Natural killer cell (primary cell): ENCODE results near the gene C21orf91. TPM values are rescaled to one million over a fixed set of nuclear protein-coding genes. Genes with fewer than 3 reads are reported as not detected.

ENCODE experiments used
- ATAC-seq, 3 donors: fragments of 150-1000 bp in 2 of 3; fragments of 200-7000 bp in 1 of 3; cut with Tn5 transposase; 1 replicate in 1 of 3; 2 replicates in 2 of 3; pipeline ENCODE4 v1.10.0; 2021; ENCODE audit warnings: mild to moderate bottlenecking in 2 of 3, moderate library complexity in 2 of 3
- DNase-seq, 2 donors: peaks; one replicate each; pipeline versions ENCODE4 v3.0.0 to v3.0.0-alpha.2; 2013 to 2021; ENCODE audit warnings: mixed read lengths in 1 of 2
- H3K27ac ChIP-seq: one replicate; pipeline ENCODE4 v1.5.1; 2013; ENCODE audit warnings: mild to moderate bottlenecking, low read length
- H3K27me3 ChIP-seq: one replicate; pipeline ENCODE4 v1.6.1; 2013; ENCODE audit warnings: low read length; ENCODE audit not compliant: control insufficient read depth, insufficient read depth
- H3K36me3 ChIP-seq: one replicate; pipeline ENCODE4 v1.6.1; 2013; ENCODE audit warnings: low read length; ENCODE audit not compliant: control insufficient read depth, insufficient read depth
- H3K4me1 ChIP-seq: one replicate; pipeline ENCODE4 v1.6.1; 2013; ENCODE audit warnings: low read length; ENCODE audit not compliant: control insufficient read depth, insufficient read depth
- H3K4me3 ChIP-seq: one replicate; pipeline ENCODE4 v1.5.1; 2013; ENCODE audit warnings: low read length
- H3K9me3 ChIP-seq: one replicate; pipeline ENCODE4 v1.6.1; 2013; ENCODE audit warnings: low read length; ENCODE audit not compliant: control insufficient read depth, insufficient read depth
- H3K27ac Mint-ChIP-seq, 2 donors: one replicate each; pipeline ENCODE4 v1.8.0; 2022; ENCODE audit warnings: mild to moderate bottlenecking in 2 of 2, mixed read lengths in 2 of 2, moderate library complexity in 1 of 2
- H3K27me3 Mint-ChIP-seq, 2 donors: one replicate each; pipeline ENCODE4 v1.8.0; 2022; ENCODE audit warnings: low read depth in 2 of 2, mixed read lengths in 2 of 2
- H3K36me3 Mint-ChIP-seq: one replicate; pipeline ENCODE4 v1.8.0; 2022; ENCODE audit warnings: mixed read lengths
- H3K4me1 Mint-ChIP-seq, 2 donors: one replicate each; pipeline ENCODE4 v1.8.0; 2022; ENCODE audit warnings: mixed read lengths in 2 of 2
- H3K4me3 Mint-ChIP-seq: one replicate; pipeline ENCODE4 v1.8.0; 2022; ENCODE audit warnings: mild to moderate bottlenecking, moderate library complexity, mixed read lengths
- H3K9me3 Mint-ChIP-seq, 2 donors: one replicate each; pipeline ENCODE4 v1.8.0; 2022; ENCODE audit warnings: mixed read lengths in 2 of 2
- CTCF ChIP-seq: fragments of 200-600 bp; IDR thresholded peaks from one replicate; pipeline ENCODE4 v1.8.0; 2022; ENCODE audit warnings: antibody characterized with exemption
- WGBS: methylation state at CpG from one replicate; pipeline ENCODE4 v1.1.7; 2013; ENCODE audit warnings: missing lambda C conversion rate; ENCODE audit not compliant: insufficient coverage; 5-methylcytosine and 5-hydroxymethylcytosine counted together
- intact Hi-C: fragments of 100-400 bp; cut with micrococcal nuclease; formaldehyde crosslinking; loops from one replicate; pipeline ENCODE4 v1.14.2; 2022
- total RNA-seq, 4 donors: library from RNA; stranded (reverse); fragments of 120-200 nt in 1 of 4; gene quantifications; one replicate each; pipeline versions ENCODE4 v1.2.3 to v1.2.4, GENCODE V29; 2013 to 2022

C21orf91 gene
- total RNA-seq, 3 donors from 2014 or later (not counting 1 experiment from before 2014, with no cell fraction given) = 40.9 to 59.4 (median 46.4) TPM

GRCh38 chr21:17789656-17790055, 29.5 kb downstream of the C21orf91 start:
- Mint-ChIP-seq H3K27ac (peak overlapping the region; percentile 91 to 94), H3K4me1 (peaks cover 48 to 74% of the 10 kb centered on the region in 2 donors), H3K36me3 (peaks cover 13% of the 10 kb centered on the region), H3K27me3 (no peaks in the 10 kb centered on the region), H3K9me3 (no peaks in the 10 kb centered on the region), H3K4me3 (peak overlapping the region; percentile 71)
- DNase-seq (peak in 1 of 2 donors; percentile 42), ATAC-seq (peak in 2 of 3 donors; percentile 10 to 35)
- intact Hi-C loops = no loop called here
- H3K4me1 ChIP-seq = peaks cover 26% of the 10 kb centered on the region
- H3K27ac ChIP-seq = peak overlapping the region; percentile 73
- 7% methylated on average over 3 of the region's 3 CpGs for WGBS
- H3K27me3 ChIP-seq = no peaks in the 10 kb centered on the region
- peaks cover 17% of the 10 kb centered on the region for H3K36me3 ChIP-seq
- no peak for TF ChIP-seq CTCF
- H3K9me3 ChIP-seq = no peaks in the 10 kb centered on the region
- H3K4me3 ChIP-seq = no peak overlapping the region

GRCh38 chr21:17789069-17789468, 30.1 kb downstream of the C21orf91 start:
- no peaks in the 10 kb centered on the region for H3K27me3 Mint-ChIP-seq
- H3K4me3 ChIP-seq = no peak overlapping the region
- no peaks in the 10 kb centered on the region for H3K9me3 Mint-ChIP-seq
- H3K4me1 Mint-ChIP-seq = peaks cover 54 to 75% of the 10 kb centered on the region in 2 donors
- peak overlapping the region; percentile 91 to 94 for H3K27ac Mint-ChIP-seq
- peaks cover 13% of the 10 kb centered on the region for H3K36me3 ChIP-seq
- DNase-seq = peak in 1 of 2 donors; percentile 32
- intact Hi-C loops = no loop called here
- peaks cover 25% of the 10 kb centered on the region for H3K4me1 ChIP-seq
- ATAC-seq = peak in 1 of 3 donors; percentile 3
- H3K27me3 ChIP-seq = no peaks in the 10 kb centered on the region
- H3K4me3 Mint-ChIP-seq = peak overlapping the region; percentile 79
- peaks cover 13% of the 10 kb centered on the region for H3K36me3 Mint-ChIP-seq
- no peaks in the 10 kb centered on the region for H3K9me3 ChIP-seq
- no peak for TF ChIP-seq CTCF
- peak overlapping the region; percentile 73 for H3K27ac ChIP-seq
- no CpG with 5 or more reads among the region's 3 CpGs for WGBS

GRCh38 chr21:17786851-17787181, 32.3 kb downstream of the C21orf91 start:
- peaks cover 70 to 86% of the 10 kb centered on the region in 2 donors for H3K4me1 Mint-ChIP-seq
- peak overlapping the region; percentile 91 to 92 for H3K27ac Mint-ChIP-seq
- H3K9me3 Mint-ChIP-seq = no peaks in the 10 kb centered on the region
- no peaks in the 10 kb centered on the region for H3K9me3 ChIP-seq
- H3K4me3 ChIP-seq = no peak overlapping the region
- TF ChIP-seq CTCF = no peak
- H3K4me3 Mint-ChIP-seq = no peak overlapping the region
- intact Hi-C loops = no loop called here
- no peak for DNase-seq
- H3K27me3 ChIP-seq = no peaks in the 10 kb centered on the region
- peaks cover 13% of the 10 kb centered on the region for H3K36me3 Mint-ChIP-seq
- H3K4me1 ChIP-seq = peaks cover 33% of the 10 kb centered on the region
- H3K27ac ChIP-seq = no peak overlapping the region
- H3K36me3 ChIP-seq = peaks cover 7% of the 10 kb centered on the region
- no peaks in the 10 kb centered on the region for H3K27me3 Mint-ChIP-seq
- ATAC-seq = no peak
- WGBS = no CpG with 5 or more reads among the region's 2 CpGs
